HG02588 (cell line): ENCODE data around the gene ARID1A.
"Not testable (repeated sequence)": the region's sequence is repeated elsewhere in the genome, so short reads cannot be mapped to it uniquely, and the experiment has no call there.

Source experiments
- ATAC-seq: cut with Tn5 transposase; IDR thresholded peaks from one replicate; pipeline ENCODE4 v1.9.1; 2021; ENCODE audit warnings: mild to moderate bottlenecking, moderate library complexity; ENCODE audit not compliant: unreplicated experiment

ARID1A gene

GRCh38 chr1:26787381-26787705 is 91.5 kb downstream of the ARID1A start:
- peak; percentile 39 for ATAC-seq

- ATAC-seq, result peak; percentile 65
Observed at GRCh38 chr1:26787706-26788514, 92.1 kb downstream of the ARID1A start, which contains the start of gene PIGV. TSS of gene PIGV (plus strand) at chr1:26787950. CDS start at chr1:26790816, 2,866 bp downstream.

- ATAC-seq, result no peak
Observed at GRCh38 chr1:26788515-26788785, 92.6 kb downstream of the ARID1A start.

GRCh38 chr1:26788836-26789611 is 93.2 kb downstream of the ARID1A start:
- ATAC-seq, result no peak

GRCh38 chr1:26789612-26789865 is 93.7 kb downstream of the ARID1A start:
- no peak for ATAC-seq

GRCh38 chr1:26789931-26790330 is 94.1 kb downstream of the ARID1A start:
- no peak for ATAC-seq

- ATAC-seq, result no peak
Observed at GRCh38 chr1:26790551-26790953, 94.7 kb downstream of the ARID1A start.

GRCh38 chr1:26791148-26791547 is 95.3 kb downstream of the ARID1A start:
- ATAC-seq, result no peak

- no peak for ATAC-seq
Observed at GRCh38 chr1:26791626-26792025, 95.8 kb downstream of the ARID1A start.

- ATAC-seq, result no peak
Observed at GRCh38 chr1:26792924-26793323, 97.1 kb downstream of the ARID1A start.

- no peak for ATAC-seq
Observed at GRCh38 chr1:26794391-26794790, 98.6 kb downstream of the ARID1A start.

GRCh38 chr1:26797627-26798026 is 101.8 kb downstream of the ARID1A start:
- ATAC-seq, result no peak

GRCh38 chr1:26799479-26800142 is 103.8 kb downstream of the ARID1A start:
- no peak for ATAC-seq

- not testable (repeated sequence) for ATAC-seq
Observed at GRCh38 chr1:26803932-26804331, 108.1 kb downstream of the ARID1A start.

- ATAC-seq, result not testable (repeated sequence)
Observed at GRCh38 chr1:26810105-26810504, 114.3 kb downstream of the ARID1A start.

GRCh38 chr1:26811057-26811456 is 115.2 kb downstream of the ARID1A start:
- ATAC-seq, result no peak

- no peak for ATAC-seq
Observed at GRCh38 chr1:26811708-26812107, 115.9 kb downstream of the ARID1A start.

- ATAC-seq, result no peak
Observed at GRCh38 chr1:26814377-26814776, 118.6 kb downstream of the ARID1A start.

- ATAC-seq, result no peak
Observed at GRCh38 chr1:26814893-26815292, 119.1 kb downstream of the ARID1A start.

GRCh38 chr1:26820784-26821269 is 125.0 kb downstream of the ARID1A start:
- ATAC-seq, result peak; percentile 78

- ATAC-seq, result no peak
Observed at GRCh38 chr1:26822737-26823395, 127.1 kb downstream of the ARID1A start.
